HEK293 (cell line): ENCODE data around the gene FGF12.

Source experiments
- CTCF ChIA-PET: fragments of 350-600 bp; formaldehyde crosslinking; extraction: SDS; loops from one replicate; lab custom pipeline; 2021; ENCODE audit warnings: antibody characterized with exemption; lab: Yijun Ruan, JAX
- POLR2A ChIA-PET: fragments of 300-600 bp; formaldehyde crosslinking; extraction: SDS; loops from one replicate; lab custom pipeline; 2020; ENCODE audit warnings: antibody characterized with exemption, inconsistent platforms; lab: Yijun Ruan, JAX
- H3K27ac ChIP-seq: fragments of 200-500 bp; sonication (Bioruptor generic); 2 replicates; pipeline ENCODE4 v1.5.1; 2014; ENCODE audit warnings: low read depth, low read length, control low read depth, inconsistent platforms; ENCODE audit errors: extremely low read depth
- H3K36me3 ChIP-seq, 2 experiments: fragments of 200-500 bp in 1 of 2; sonication (Bioruptor generic) in 1 of 2; 1 replicate in 1 of 2; 2 replicates in 1 of 2; pipeline ENCODE4 v1.5.1; 2014 to 2017; ENCODE audit warnings: inconsistent platforms in 2 of 2, low read length in 2 of 2; ENCODE audit not compliant: control insufficient read depth in 2 of 2, insufficient read depth in 1 of 2
- H3K4me1 ChIP-seq: fragments of 200-500 bp; sonication (Bioruptor generic); 2 replicates; pipeline ENCODE4 v1.5.1; 2014; ENCODE audit warnings: mild to moderate bottlenecking, low read length, inconsistent platforms; ENCODE audit not compliant: control insufficient read depth, insufficient read depth
- H3K4me3 ChIP-seq: 2 replicates; pipeline ENCODE4 v1.5.1; 2011; ENCODE audit warnings: low read depth, mild to moderate bottlenecking, control low read depth, low read length, moderate library complexity
- H3K9me3 ChIP-seq: fragments of 200-500 bp; sonication (Bioruptor generic); 2 replicates; pipeline ENCODE4 v1.5.1; 2014; ENCODE audit warnings: low read depth, low read length, inconsistent platforms; ENCODE audit not compliant: control insufficient read depth, insufficient read depth
- KLF1 ChIP-seq: fragments of 450-650 bp; formaldehyde crosslinking; IDR thresholded peaks from 2 replicates; pipeline ENCODE4 v1.5.1; 2016; ENCODE audit warnings: missing biosample characterization, missing genetic modification characterization
- KLF7 ChIP-seq: fragments of 450-650 bp; formaldehyde crosslinking; IDR thresholded peaks from 2 replicates; pipeline ENCODE4 v1.5.1; 2016; ENCODE audit warnings: missing biosample characterization, missing genetic modification characterization, borderline replicate concordance
- OSR2 ChIP-seq: fragments of 450-650 bp; formaldehyde crosslinking; IDR thresholded peaks from 2 replicates; pipeline ENCODE4 v1.5.1; 2016; ENCODE audit warnings: missing biosample characterization, missing genetic modification characterization
- TRIM28 ChIP-seq: IDR thresholded peaks from 2 replicates; pipeline ENCODE4 v1.6.1; 2011; ENCODE audit warnings: low read length, control low read depth, borderline replicate concordance
- ZBTB17 ChIP-seq: fragments of 450-650 bp; formaldehyde crosslinking; IDR thresholded peaks from 2 replicates; pipeline ENCODE4 v1.5.1; 2016; ENCODE audit warnings: missing biosample characterization, missing genetic modification characterization
- ZBTB7A ChIP-seq: fragments of 450-650 bp; formaldehyde crosslinking; IDR thresholded peaks from 2 replicates; pipeline ENCODE4 v1.5.1; 2016; ENCODE audit warnings: low read depth, missing biosample characterization, missing genetic modification characterization
- ZNF146 ChIP-seq: fragments of 450-650 bp; formaldehyde crosslinking; IDR thresholded peaks from 2 replicates; pipeline ENCODE4 v1.5.1; 2016; ENCODE audit warnings: missing biosample characterization, missing genetic modification characterization
- ZNF184 ChIP-seq: fragments of 450-650 bp; IDR thresholded peaks from 2 replicates; pipeline ENCODE4 v1.5.1; 2018; ENCODE audit warnings: missing biosample characterization, mild to moderate bottlenecking, missing genetic modification characterization
- ZNF2 ChIP-seq: fragments of 450-650 bp; formaldehyde crosslinking; IDR thresholded peaks from 2 replicates; pipeline ENCODE4 v1.5.1; 2016; ENCODE audit warnings: missing biosample characterization, missing genetic modification characterization
- ZNF221 ChIP-seq: fragments of 450-650 bp; formaldehyde crosslinking; IDR thresholded peaks from 2 replicates; pipeline ENCODE4 v1.5.1; 2017; ENCODE audit warnings: missing biosample characterization, missing genetic modification characterization, borderline replicate concordance
- ZNF302 ChIP-seq: fragments of 450-650 bp; formaldehyde crosslinking; IDR thresholded peaks from 2 replicates; pipeline ENCODE4 v1.5.1; 2016; ENCODE audit warnings: missing biosample characterization, missing genetic modification characterization, low read depth
- ZNF324 ChIP-seq: fragments of 450-650 bp; formaldehyde crosslinking; IDR thresholded peaks from 2 replicates; pipeline ENCODE4 v1.5.1; 2016; ENCODE audit warnings: missing biosample characterization, missing genetic modification characterization
- ZNF354C ChIP-seq: fragments of 450-650 bp; formaldehyde crosslinking; IDR thresholded peaks from 2 replicates; pipeline ENCODE4 v1.5.1; 2016; ENCODE audit warnings: missing biosample characterization, missing genetic modification characterization, low read depth, borderline replicate concordance
- ZNF585B ChIP-seq: fragments of 450-650 bp; formaldehyde crosslinking; IDR thresholded peaks from 2 replicates; pipeline ENCODE4 v1.5.1; 2016; ENCODE audit warnings: missing biosample characterization, missing genetic modification characterization
- ZNF664 ChIP-seq: fragments of 450-650 bp; formaldehyde crosslinking; IDR thresholded peaks from 2 replicates; pipeline ENCODE4 v1.5.1; 2016; ENCODE audit warnings: missing biosample characterization, missing genetic modification characterization
- ZNF670 ChIP-seq: fragments of 450-650 bp; formaldehyde crosslinking; IDR thresholded peaks from 2 replicates; pipeline ENCODE4 v1.5.1; 2016; ENCODE audit warnings: missing biosample characterization, missing genetic modification characterization, low read depth
- ZNF747 ChIP-seq: fragments of 450-650 bp; formaldehyde crosslinking; IDR thresholded peaks from 2 replicates; pipeline ENCODE4 v1.5.1; 2016; ENCODE audit warnings: missing biosample characterization, missing genetic modification characterization
- ZNF768 ChIP-seq: fragments of 450-650 bp; formaldehyde crosslinking; IDR thresholded peaks from 2 replicates; pipeline ENCODE4 v1.5.1; 2018; ENCODE audit warnings: missing biosample characterization, mild to moderate bottlenecking, missing genetic modification characterization
- ZNF777 ChIP-seq: fragments of 450-650 bp; formaldehyde crosslinking; IDR thresholded peaks from 2 replicates; pipeline ENCODE4 v1.5.1; 2017; ENCODE audit warnings: missing biosample characterization, missing genetic modification characterization, borderline replicate concordance
- ZNF792 ChIP-seq: fragments of 450-650 bp; formaldehyde crosslinking; IDR thresholded peaks from 2 replicates; pipeline ENCODE4 v1.5.1; 2016; ENCODE audit warnings: missing biosample characterization, missing genetic modification characterization
- ZSCAN23 ChIP-seq: fragments of 450-650 bp; formaldehyde crosslinking; IDR thresholded peaks from 2 replicates; pipeline ENCODE4 v1.5.1; 2016; ENCODE audit warnings: missing biosample characterization, missing genetic modification characterization
- TF ChIP-seq, protein P1 (sequence below): fragments of 450-650 bp; formaldehyde crosslinking; IDR thresholded peaks from 2 replicates; pipeline ENCODE4 v1.5.1; 2017; ENCODE audit warnings: missing biosample characterization, missing genetic modification characterization
- TF ChIP-seq, protein P2 (sequence below): fragments of 450-650 bp; formaldehyde crosslinking; IDR thresholded peaks from 2 replicates; pipeline ENCODE4 v1.5.1; 2016; ENCODE audit warnings: missing biosample characterization, missing genetic modification characterization
- TF ChIP-seq, protein P3 (sequence below): fragments of 450-650 bp; formaldehyde crosslinking; IDR thresholded peaks from 2 replicates; pipeline ENCODE4 v1.5.1; 2016; ENCODE audit warnings: missing biosample characterization, missing genetic modification characterization
- TF ChIP-seq, protein P4 (sequence below): IDR thresholded peaks from 2 replicates; pipeline ENCODE4 v1.6.1; 2011; ENCODE audit warnings: mild to moderate bottlenecking, low read depth, low read length, borderline replicate concordance

The FGF12 gene

DNA sequence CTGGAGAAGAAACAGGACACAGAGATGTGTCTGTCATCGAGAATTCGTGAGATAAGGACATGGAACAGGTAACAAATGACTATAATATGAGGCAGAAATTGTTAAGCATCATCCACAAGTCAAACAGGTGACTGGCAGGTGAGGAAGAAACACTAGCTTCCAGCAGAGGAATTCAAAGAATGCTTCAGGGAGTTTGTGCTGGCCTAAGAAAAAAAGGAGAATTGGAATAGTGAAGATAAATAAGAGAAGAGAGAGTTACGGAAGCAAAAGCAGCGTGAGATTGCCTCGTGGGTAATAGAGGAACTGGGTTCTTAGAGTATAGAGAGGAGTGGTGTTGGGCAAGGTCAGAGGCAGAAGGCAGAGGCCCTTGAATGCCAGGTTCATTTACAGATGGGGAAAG lies 22.9 kb upstream of the FGF12 start:
- Histone ChIP-seq H3K4me3 (no peak overlapping the region), H3K4me1 (no peaks in the 10 kb centered on the region), H3K36me3 (no peaks in the 10 kb centered on the region), H3K9me3 (no peaks in the 10 kb centered on the region), H3K27ac (no peak overlapping the region)
- TF ChIP-seq OSR2 (tag by site-specific recombination) (no peak), ZNF221 (no peak), ZNF670 (no peak), ZNF2 (no peak), ZNF664 (tag by site-specific recombination) (no peak), ZNF302 (tag by site-specific recombination) (no peak), ZNF747 (tag by site-specific recombination) (no peak), ZNF585B (tag by site-specific recombination) (no peak)
- TF ChIP-seq, protein P1, sequence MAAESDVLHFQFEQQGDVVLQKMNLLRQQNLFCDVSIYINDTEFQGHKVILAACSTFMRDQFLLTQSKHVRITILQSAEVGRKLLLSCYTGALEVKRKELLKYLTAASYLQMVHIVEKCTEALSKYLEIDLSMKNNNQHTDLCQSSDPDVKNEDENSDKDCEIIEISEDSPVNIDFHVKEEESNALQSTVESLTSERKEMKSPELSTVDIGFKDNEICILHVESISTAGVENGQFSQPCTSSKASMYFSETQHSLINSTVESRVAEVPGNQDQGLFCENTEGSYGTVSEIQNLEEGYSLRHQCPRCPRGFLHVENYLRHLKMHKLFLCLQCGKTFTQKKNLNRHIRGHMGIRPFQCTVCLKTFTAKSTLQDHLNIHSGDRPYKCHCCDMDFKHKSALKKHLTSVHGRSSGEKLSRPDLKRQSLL (tag by site-specific recombination): no peak
- ChIA-PET POLR2A (no interaction called here), CTCF (no interaction called here)

DNA sequence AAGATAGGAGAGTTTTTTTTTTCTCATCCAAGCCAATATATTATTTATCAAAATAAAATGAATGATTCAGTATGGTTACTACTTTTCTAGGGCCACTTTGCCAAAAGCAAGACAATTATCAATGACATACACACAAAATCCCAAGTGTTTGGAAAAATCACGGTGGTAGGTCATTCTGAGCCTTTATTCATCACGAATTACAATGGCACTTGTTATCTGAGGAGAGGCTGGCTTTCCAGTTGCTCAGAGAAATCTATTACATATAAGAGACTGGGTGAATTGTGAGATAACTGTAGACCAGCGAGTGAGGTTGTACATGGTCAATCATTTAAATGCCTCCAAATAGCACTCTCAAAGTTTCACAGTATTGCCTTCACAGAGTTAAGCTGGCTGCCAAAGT lies 20.4 kb upstream of the FGF12 start:
- POLR2A ChIA-PET: no interaction called here
- Histone ChIP-seq H3K4me1 (no peaks in the 10 kb centered on the region), H3K4me3 (no peak overlapping the region), H3K9me3 (no peaks in the 10 kb centered on the region), H3K36me3 (no peaks in the 10 kb centered on the region), H3K27ac (no peak overlapping the region)
- CTCF ChIA-PET: no interaction called here
- TF ChIP-seq KLF1 (tag by site-specific recombination) (no peak), ZNF792 (no peak), ZNF768 (tag by site-specific recombination) (no peak), ZNF354C (tag by site-specific recombination) (no peak), ZBTB17 (no peak), TRIM28 (no peak), ZBTB7A (tag by site-specific recombination) (no peak), ZSCAN23 (no peak), KLF7 (tag by site-specific recombination) (no peak), ZNF777 (tag by site-specific recombination) (no peak), ZNF324 (no peak), ZNF146 (tag by site-specific recombination) (no peak), ZNF184 (no peak)
- TF ChIP-seq, protein P2, sequence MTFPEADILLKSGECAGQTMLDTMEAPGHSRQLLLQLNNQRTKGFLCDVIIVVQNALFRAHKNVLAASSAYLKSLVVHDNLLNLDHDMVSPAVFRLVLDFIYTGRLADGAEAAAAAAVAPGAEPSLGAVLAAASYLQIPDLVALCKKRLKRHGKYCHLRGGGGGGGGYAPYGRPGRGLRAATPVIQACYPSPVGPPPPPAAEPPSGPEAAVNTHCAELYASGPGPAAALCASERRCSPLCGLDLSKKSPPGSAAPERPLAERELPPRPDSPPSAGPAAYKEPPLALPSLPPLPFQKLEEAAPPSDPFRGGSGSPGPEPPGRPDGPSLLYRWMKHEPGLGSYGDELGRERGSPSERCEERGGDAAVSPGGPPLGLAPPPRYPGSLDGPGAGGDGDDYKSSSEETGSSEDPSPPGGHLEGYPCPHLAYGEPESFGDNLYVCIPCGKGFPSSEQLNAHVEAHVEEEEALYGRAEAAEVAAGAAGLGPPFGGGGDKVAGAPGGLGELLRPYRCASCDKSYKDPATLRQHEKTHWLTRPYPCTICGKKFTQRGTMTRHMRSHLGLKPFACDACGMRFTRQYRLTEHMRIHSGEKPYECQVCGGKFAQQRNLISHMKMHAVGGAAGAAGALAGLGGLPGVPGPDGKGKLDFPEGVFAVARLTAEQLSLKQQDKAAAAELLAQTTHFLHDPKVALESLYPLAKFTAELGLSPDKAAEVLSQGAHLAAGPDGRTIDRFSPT (tag by site-specific recombination): no peak
- TF ChIP-seq, protein P3, sequence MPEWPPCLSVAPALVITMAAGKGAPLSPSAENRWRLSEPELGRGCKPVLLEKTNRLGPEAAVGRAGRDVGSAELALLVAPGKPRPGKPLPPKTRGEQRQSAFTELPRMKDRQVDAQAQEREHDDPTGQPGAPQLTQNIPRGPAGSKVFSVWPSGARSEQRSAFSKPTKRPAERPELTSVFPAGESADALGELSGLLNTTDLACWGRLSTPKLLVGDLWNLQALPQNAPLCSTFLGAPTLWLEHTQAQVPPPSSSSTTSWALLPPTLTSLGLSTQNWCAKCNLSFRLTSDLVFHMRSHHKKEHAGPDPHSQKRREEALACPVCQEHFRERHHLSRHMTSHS (tag by site-specific recombination): no peak
- TF ChIP-seq, protein P4, sequence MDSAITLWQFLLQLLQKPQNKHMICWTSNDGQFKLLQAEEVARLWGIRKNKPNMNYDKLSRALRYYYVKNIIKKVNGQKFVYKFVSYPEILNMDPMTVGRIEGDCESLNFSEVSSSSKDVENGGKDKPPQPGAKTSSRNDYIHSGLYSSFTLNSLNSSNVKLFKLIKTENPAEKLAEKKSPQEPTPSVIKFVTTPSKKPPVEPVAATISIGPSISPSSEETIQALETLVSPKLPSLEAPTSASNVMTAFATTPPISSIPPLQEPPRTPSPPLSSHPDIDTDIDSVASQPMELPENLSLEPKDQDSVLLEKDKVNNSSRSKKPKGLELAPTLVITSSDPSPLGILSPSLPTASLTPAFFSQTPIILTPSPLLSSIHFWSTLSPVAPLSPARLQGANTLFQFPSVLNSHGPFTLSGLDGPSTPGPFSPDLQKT: no peak
